Measurements from ENCODE around the gene MCAT.

Gene MCAT

DNA sequence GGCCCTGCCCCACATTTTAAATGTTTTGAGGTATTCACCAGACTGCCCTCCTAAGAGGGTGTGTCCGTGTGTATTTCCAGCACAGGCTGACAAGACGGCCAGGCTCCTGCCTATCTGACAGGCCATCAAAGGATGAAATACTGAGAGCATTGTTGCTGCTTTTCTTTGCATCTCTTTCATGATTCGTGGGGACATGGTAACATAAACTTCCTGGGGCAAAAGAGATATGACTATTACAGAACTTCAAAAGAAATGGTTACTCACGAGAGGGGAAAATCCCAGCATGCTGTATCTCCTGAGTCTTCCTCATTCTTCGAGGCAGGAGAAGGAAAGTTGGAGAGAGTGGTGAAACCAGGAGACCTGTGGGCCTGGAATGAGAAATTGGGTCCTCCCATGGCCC is 43.0 kb downstream of the MCAT start:
- no peak overlapping the region for H3K4me3 ChIP-seq (ENCODE audit: low read depth, low read length)
- TF ChIP-seq, protein P1, sequence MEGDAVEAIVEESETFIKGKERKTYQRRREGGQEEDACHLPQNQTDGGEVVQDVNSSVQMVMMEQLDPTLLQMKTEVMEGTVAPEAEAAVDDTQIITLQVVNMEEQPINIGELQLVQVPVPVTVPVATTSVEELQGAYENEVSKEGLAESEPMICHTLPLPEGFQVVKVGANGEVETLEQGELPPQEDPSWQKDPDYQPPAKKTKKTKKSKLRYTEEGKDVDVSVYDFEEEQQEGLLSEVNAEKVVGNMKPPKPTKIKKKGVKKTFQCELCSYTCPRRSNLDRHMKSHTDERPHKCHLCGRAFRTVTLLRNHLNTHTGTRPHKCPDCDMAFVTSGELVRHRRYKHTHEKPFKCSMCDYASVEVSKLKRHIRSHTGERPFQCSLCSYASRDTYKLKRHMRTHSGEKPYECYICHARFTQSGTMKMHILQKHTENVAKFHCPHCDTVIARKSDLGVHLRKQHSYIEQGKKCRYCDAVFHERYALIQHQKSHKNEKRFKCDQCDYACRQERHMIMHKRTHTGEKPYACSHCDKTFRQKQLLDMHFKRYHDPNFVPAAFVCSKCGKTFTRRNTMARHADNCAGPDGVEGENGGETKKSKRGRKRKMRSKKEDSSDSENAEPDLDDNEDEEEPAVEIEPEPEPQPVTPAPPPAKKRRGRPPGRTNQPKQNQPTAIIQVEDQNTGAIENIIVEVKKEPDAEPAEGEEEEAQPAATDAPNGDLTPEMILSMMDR (conservative IDR thresholded peaks at IDR 0.05; ENCODE audit: low read depth, low read length): no peak
- no peak for DNase-seq (ENCODE audit: low read depth)

DNA sequence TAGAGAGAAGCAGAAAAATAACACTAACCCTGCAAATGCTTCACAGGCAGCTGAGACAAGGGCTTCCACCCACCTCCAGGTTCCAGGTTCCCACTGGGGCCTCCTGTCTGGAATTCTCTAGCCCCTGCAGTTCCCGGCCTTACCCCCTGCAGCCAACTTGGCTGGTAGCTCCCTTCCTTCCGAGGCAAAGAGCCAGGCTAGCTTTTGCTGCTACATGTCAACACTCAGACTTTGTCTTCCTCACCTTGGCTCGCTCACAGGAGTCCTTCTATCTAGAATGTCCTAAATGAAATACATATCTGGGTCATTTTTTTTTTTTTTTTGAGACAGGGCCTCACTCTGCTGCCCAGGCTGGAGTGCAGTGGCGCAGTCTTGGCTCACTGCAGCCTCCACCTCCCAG is 44.1 kb downstream of the MCAT start:
- DNase-seq (ENCODE audit: low read depth): no peak
- H3K4me3 ChIP-seq (ENCODE audit: low read depth, low read length): no peak overlapping the region
- TF ChIP-seq, protein P1 (conservative IDR thresholded peaks at IDR 0.05; ENCODE audit: low read depth, low read length): no peak

DNA sequence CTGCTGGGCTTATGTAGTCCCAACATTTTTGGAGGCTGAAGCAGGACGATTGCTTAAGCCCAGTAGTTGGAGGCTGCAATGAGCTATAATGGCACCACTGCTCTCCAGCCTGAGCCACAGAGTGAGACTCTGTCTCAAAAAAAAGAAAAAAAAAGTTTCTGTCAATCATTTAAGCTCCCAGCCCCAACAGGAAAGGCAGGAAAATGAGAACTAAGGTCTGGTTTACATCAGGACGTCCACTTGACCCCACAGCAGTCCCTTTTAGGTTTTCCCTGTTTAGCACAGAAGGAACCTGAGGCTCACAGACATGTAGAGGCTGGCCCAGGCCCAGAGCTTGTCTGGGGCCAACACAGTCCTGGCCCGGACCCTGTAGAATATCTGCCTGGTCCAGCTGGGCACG is 44.8 kb downstream of the MCAT start:
- no peak for DNase-seq (ENCODE audit: low read depth)
- H3K4me3 ChIP-seq (ENCODE audit: low read depth, low read length): no peak overlapping the region
- TF ChIP-seq, protein P1 (conservative IDR thresholded peaks at IDR 0.05; ENCODE audit: low read depth, low read length): no peak

DNA sequence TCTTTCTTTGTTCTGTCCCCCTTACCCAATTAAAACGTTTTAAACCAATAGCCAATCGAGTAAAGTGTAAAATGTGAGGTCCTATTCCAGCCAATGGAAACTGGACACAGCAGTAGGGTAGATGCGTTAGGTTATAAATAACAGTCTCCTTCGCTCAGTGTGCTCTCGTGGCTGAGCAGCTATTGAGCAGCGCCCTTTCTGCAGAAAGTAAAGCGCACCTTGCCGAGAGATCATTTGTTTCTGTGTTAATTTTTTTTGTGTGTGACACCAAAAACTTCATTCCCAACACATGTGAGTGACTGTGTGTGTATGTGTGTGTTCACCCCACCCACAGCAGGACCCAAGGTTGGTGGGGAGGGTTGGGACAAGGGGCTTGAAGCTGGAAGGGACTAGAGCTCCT is 46.8 kb downstream of the MCAT start:
- TF ChIP-seq, protein P1 (conservative IDR thresholded peaks at IDR 0.05; ENCODE audit: low read depth, low read length): no peak

DNA sequence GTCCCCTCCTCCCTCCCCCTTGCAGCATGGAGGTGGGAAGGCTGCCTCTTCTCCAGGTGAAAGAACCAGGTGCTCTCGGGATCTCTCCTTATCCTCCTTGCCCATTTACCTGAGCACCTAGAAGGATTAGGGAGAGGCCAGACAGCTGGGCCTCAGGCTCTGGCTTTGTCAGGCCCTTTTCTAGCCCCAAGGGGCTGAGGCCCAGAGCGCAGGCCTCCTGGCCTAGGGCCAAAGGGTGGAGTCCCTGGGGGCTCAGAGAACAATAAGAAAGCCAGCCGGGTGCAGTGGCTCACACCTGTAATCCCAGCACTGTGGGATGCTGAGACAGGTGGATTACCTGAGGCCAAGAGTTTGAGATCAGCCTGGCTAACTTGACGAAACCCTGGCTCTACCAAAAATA is 48.6 kb downstream of the MCAT start:
- TF ChIP-seq, protein P1 (conservative IDR thresholded peaks at IDR 0.05; ENCODE audit: low read depth, low read length): no peak
- H3K4me3 ChIP-seq (ENCODE audit: low read depth, low read length): no peak overlapping the region
- DNase-seq (ENCODE audit: low read depth): no peak

More for the DNA sequence above, 46.8 kb downstream of the MCAT start:
- no peak for DNase-seq (ENCODE audit: low read depth)
- H3K4me3 ChIP-seq (ENCODE audit: low read depth, low read length): no peak overlapping the region

DNA sequence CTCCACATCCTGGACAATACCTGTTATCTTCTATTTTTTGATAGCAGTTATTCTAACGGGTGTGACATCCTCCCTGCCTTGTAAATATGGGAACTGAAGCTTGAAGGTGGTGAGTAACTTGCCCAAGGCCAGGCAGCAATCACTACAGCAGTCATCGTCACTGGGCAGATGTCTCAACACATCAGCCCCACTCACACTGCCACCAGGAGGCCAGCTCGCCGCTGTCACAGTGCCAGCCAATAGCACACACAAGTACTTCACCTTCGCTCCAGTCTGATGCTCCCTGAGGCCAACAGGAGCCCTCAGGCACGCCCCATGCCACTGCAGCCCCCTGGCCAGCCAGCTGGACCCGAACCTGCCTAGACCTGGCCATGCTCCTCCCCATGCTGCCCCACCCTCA is 49.1 kb downstream of the MCAT start:
- no peak for DNase-seq (ENCODE audit: low read depth)
- no peak overlapping the region for H3K4me3 ChIP-seq (ENCODE audit: low read depth, low read length)
- TF ChIP-seq, protein P1 (conservative IDR thresholded peaks at IDR 0.05; ENCODE audit: low read depth, low read length): no peak

DNA sequence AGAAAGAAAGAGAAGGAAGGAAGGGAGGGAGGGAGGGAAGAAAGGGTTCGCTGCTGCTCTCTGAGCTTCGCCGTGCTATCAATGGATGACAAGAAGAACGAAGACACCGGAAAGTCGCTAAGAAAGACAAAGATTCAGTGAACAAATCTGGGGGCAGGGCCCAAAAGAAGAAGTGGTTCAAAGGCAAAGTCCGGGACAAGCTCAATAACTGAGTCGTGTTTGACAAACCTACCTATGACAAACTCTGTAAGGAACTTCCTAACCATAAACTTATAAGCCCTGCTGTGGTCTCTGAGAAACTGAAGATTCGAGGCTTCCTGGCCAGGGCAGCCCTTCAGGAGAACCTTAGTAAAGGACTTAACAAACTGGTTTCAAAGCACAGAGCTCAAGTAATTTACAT is 51.1 kb downstream of the MCAT start:
- no peak overlapping the region for H3K4me3 ChIP-seq (ENCODE audit: low read depth, low read length)
- no peak for DNase-seq (ENCODE audit: low read depth)
- TF ChIP-seq, protein P1 (conservative IDR thresholded peaks at IDR 0.05; ENCODE audit: low read depth, low read length): no peak
